HepG2 (cell line): ENCODE measurements around the gene RASA3. TPM values are rescaled to one million over a fixed set of nuclear protein-coding genes. Genes with fewer than 3 reads are reported as not detected.

ENCODE experiments used
- ATAC-seq: fragments of 200-7000 bp; cut with Tn5 transposase; 3 replicates; pipeline ENCODE4 v1.9.1; 2020; ENCODE audit warnings: mild to moderate bottlenecking, moderate library complexity
- BruUV-seq: library from RNA; stranded (reverse); fragments of 400-500 nt; replicated peaks from 2 replicates; lab custom pipeline; 2021; lab: Mats Ljungman, UMichigan
- CTCF ChIA-PET: fragments of 300-600 bp; formaldehyde crosslinking; extraction: SDS; loops from one replicate; lab custom pipeline; 2021; ENCODE audit warnings: low total read pairs, inconsistent platforms, low intra/inter-chr PET ratio; lab: Yijun Ruan, JAX
- POLR2A ChIA-PET: fragments of 350-600 bp; sonication (Branson Sonifier 250); formaldehyde crosslinking; loops from one replicate; lab custom pipeline; 2020; ENCODE audit warnings: antibody characterized with exemption, inconsistent platforms; lab: Yijun Ruan, JAX
- DNase-seq: peaks from one replicate; pipeline ENCODE4 v3.0.0-alpha.2; 2015; ENCODE audit warnings: low spot score
- FAIRE-seq: peaks from 3 replicates; lab custom pipeline; 2011; peaks lifted over from hg19 to GRCh38; lab: Jason Lieb, UNC
- H2AFZ ChIP-seq: one replicate; pipeline ENCODE4 v1.6.1; 2011; ENCODE audit warnings: low read length, inconsistent platforms
- H3K27ac ChIP-seq: fragments of 300-600 bp; 3 replicates; pipeline ENCODE4 v1.8.0; 2011; ENCODE audit warnings: mixed run types, mild to moderate bottlenecking, mixed read lengths, low read length, inconsistent platforms; ENCODE audit not compliant: insufficient read depth; ENCODE audit errors: extremely low read length
- H3K27me3 ChIP-seq, 2 experiments: fragments of 200-600 bp in 1 of 2; 2 replicates in 1 of 2; 3 replicates in 1 of 2; pipeline versions ENCODE4 v1.6.0 to v1.8.0; 2011; ENCODE audit warnings: low read length in 2 of 2, mild to moderate bottlenecking in 2 of 2, moderate library complexity in 2 of 2, inconsistent platforms in 1 of 2; ENCODE audit not compliant: insufficient read depth in 2 of 2, control insufficient read depth in 1 of 2
- H3K36me3 ChIP-seq, 2 experiments: fragments of 200-600 bp in 1 of 2; replicated peaks in 1 of 2; 2 replicates in 1 of 2; 3 replicates in 1 of 2; pipeline versions ENCODE4 v1.5.1 to v1.8.0; 2011; ENCODE audit warnings: low read length in 2 of 2, inconsistent platforms in 1 of 2; ENCODE audit not compliant: insufficient read depth in 2 of 2, control insufficient read depth in 1 of 2
- H3K4me1 ChIP-seq: 2 replicates; pipeline ENCODE4 v1.5.1; 2012; ENCODE audit warnings: low read length, inconsistent platforms; ENCODE audit not compliant: insufficient read depth
- H3K4me2 ChIP-seq: 2 replicates; pipeline ENCODE4 v1.6.0; 2011; ENCODE audit warnings: low read depth, low read length, inconsistent platforms
- H3K4me3 ChIP-seq, 3 experiments: fragments of 200-600 bp in 1 of 3; sonication (generic), shearing (Covaris generic) in 1 of 3; replicated peaks in 1 of 3; 2 replicates each; pipeline ENCODE4 v1.5.1; 2011 to 2016; ENCODE audit warnings: low read length in 3 of 3, inconsistent platforms in 2 of 3, low read depth in 2 of 3, mild to moderate bottlenecking in 2 of 3, control low read depth in 1 of 3, mixed read lengths in 1 of 3; ENCODE audit not compliant: insufficient read depth in 1 of 3
- H3K79me2 ChIP-seq: one replicate; pipeline ENCODE4 v1.6.1; 2011; ENCODE audit warnings: low read length, inconsistent platforms; ENCODE audit not compliant: insufficient read depth
- H3K9ac ChIP-seq: 2 replicates; pipeline ENCODE4 v1.6.0; 2011; ENCODE audit warnings: mild to moderate bottlenecking, low read depth, low read length, inconsistent platforms; ENCODE audit not compliant: insufficient read depth
- H3K9me3 ChIP-seq: 2 replicates; pipeline ENCODE4 v1.5.1; 2012; ENCODE audit warnings: mild to moderate bottlenecking, low read length
- H4K20me1 ChIP-seq: 2 replicates; pipeline ENCODE4 v1.6.0; 2011; ENCODE audit warnings: inconsistent platforms, mild to moderate bottlenecking, low read length, moderate library complexity; ENCODE audit not compliant: insufficient read depth
- CEBPB ChIP-seq: IDR thresholded peaks from 2 replicates; pipeline ENCODE4 v1.6.1; 2011; ENCODE audit warnings: low read depth, low read length, improper control_type of control experiment, borderline replicate concordance
- CREB1 ChIP-seq, 2 experiments: fragments of 450-650 bp in 1 of 2; IDR thresholded peaks; 2 replicates each; pipeline ENCODE4 v1.6.1; 2016 to 2017; ENCODE audit warnings: control low read depth in 1 of 2, mild to moderate bottlenecking in 1 of 2, missing compliant biosample characterization in 1 of 2, missing genetic modification characterization in 1 of 2
- HOXA3 ChIP-seq: sonication (generic); formaldehyde crosslinking; IDR thresholded peaks from 2 replicates; pipeline ENCODE4 v1.5.0; 2020; ENCODE audit warnings: missing genetic modification reagents
- HOXA7 ChIP-seq: sonication (generic); formaldehyde crosslinking; IDR thresholded peaks from 2 replicates; pipeline ENCODE4 v1.8.1; 2022; ENCODE audit warnings: mild to moderate bottlenecking, missing genetic modification reagents, moderate library complexity
- JUN ChIP-seq: sonication (generic); formaldehyde crosslinking; IDR thresholded peaks from 2 replicates; pipeline ENCODE4 v1.4.0; 2020; ENCODE audit warnings: mild to moderate bottlenecking, missing genetic modification reagents
- KDM5A ChIP-seq: fragments of 200-600 bp; sonication (generic); IDR thresholded peaks from 2 replicates; pipeline ENCODE4 v1.7.0; 2018; ENCODE audit warnings: antibody characterized with exemption, mild to moderate bottlenecking, low read length, borderline replicate concordance
- KMT2A ChIP-seq: sonication (generic); formaldehyde crosslinking; IDR thresholded peaks from 2 replicates; pipeline ENCODE4 v1.4.0; 2020; ENCODE audit warnings: missing genetic modification reagents
- NFE2 ChIP-seq: sonication (generic); formaldehyde crosslinking; IDR thresholded peaks from 2 replicates; pipeline ENCODE4 v1.4.0; 2020; ENCODE audit warnings: missing genetic modification reagents
- ZNF260 ChIP-seq: sonication (generic); formaldehyde crosslinking; IDR thresholded peaks from 2 replicates; pipeline ENCODE4 v1.4.0; 2020; ENCODE audit warnings: missing genetic modification reagents, low read depth, mild to moderate bottlenecking, borderline replicate concordance
- ZNF33A ChIP-seq: sonication (generic); formaldehyde crosslinking; IDR thresholded peaks from 2 replicates; pipeline ENCODE4 v1.5.1; 2020; ENCODE audit warnings: missing genetic modification reagents, mild to moderate bottlenecking, moderate library complexity, borderline replicate concordance
- ZNF33B ChIP-seq: sonication (generic); formaldehyde crosslinking; IDR thresholded peaks from 2 replicates; pipeline ENCODE4 v1.5.1; 2020; ENCODE audit warnings: mild to moderate bottlenecking, missing genetic modification reagents
- ZNF615 ChIP-seq: sonication (generic); formaldehyde crosslinking; IDR thresholded peaks from 2 replicates; pipeline ENCODE4 v1.5.0; 2020; ENCODE audit warnings: mild to moderate bottlenecking, missing genetic modification reagents, borderline replicate concordance
- ZNF709 ChIP-seq: sonication (generic); formaldehyde crosslinking; IDR thresholded peaks from 2 replicates; pipeline ENCODE4 v1.5.0; 2020; ENCODE audit warnings: mild to moderate bottlenecking, missing genetic modification reagents
- WGBS: methylation state at CpG from one replicate; pipeline ENCODE4 v1.1.6; 2017; ENCODE audit warnings: low lambda C conversion rate; 5-methylcytosine and 5-hydroxymethylcytosine counted together
- in situ Hi-C: cut with HindIII; loops from 2 replicates; pipeline ENCODE4 v1.10.0; 2017; ENCODE audit warnings: low pct_unique_long_range_greater_than_20kb; ENCODE audit not compliant: extremely low pct_ligation_motif_present
- intact Hi-C: fragments of 100-400 bp; cut with micrococcal nuclease; formaldehyde crosslinking; loops from one replicate; pipeline ENCODE4 v1.10.0; 2022; ENCODE audit not compliant: unreplicated experiment
- polyA plus RNA-seq, 8 experiments: library from polyadenylated mRNA; depleted of rRNA in 3 of 8; stranded (reverse) in 7 of 8; unstranded in 1 of 8; fragments of >200 nt; fragmentation: Illumina TruSeq in 4 of 8; extraction: Trizol in 4 of 8; gene quantifications; 2 replicates each; pipeline versions ENCODE4 v1.2.1 to v1.2.3, GENCODE V29; 2011 to 2016; ENCODE audit warnings: low read depth in 4 of 8, missing spikeins in 1 of 8, mixed read lengths in 1 of 8; ENCODE audit not compliant: insufficient read depth in 1 of 8
- total RNA-seq, 5 experiments: library from RNA; depleted of rRNA; stranded (reverse); fragments of >200 nt; fragmentation: Illumina TruSeq; extraction: Trizol; gene quantifications; 2 replicates each; pipeline ENCODE4 v1.2.3, GENCODE V29; 2016; ENCODE audit warnings: low read depth in 1 of 5
- TF ChIP-seq, protein P1 (sequence below): sonication (generic); formaldehyde crosslinking; IDR thresholded peaks from 2 replicates; pipeline ENCODE4 v1.4.0; 2020; ENCODE audit warnings: mild to moderate bottlenecking, missing genetic modification reagents
- TF ChIP-seq, protein P2 (sequence below): sonication (generic); formaldehyde crosslinking; IDR thresholded peaks from 2 replicates; pipeline ENCODE4 v1.4.0; 2020; ENCODE audit warnings: missing genetic modification reagents, borderline replicate concordance
- TF ChIP-seq, protein P3 (sequence below): sonication (generic); formaldehyde crosslinking; IDR thresholded peaks from 2 replicates; pipeline ENCODE4 v1.8.0; 2022; ENCODE audit warnings: mild to moderate bottlenecking, missing genetic modification reagents, moderate library complexity
- TF ChIP-seq, protein P4 (sequence below): sonication (generic); IDR thresholded peaks from 2 replicates; pipeline ENCODE4 v1.6.1; 2016; ENCODE audit warnings: low read depth, borderline replicate concordance

Gene RASA3
- total and polyA plus RNA-seq, 2 of the 13 experiments (the other 11 are each of a cell fraction or from before 2014, with no cell fraction given): 0.05 TPM; not detected in 1

DNA sequence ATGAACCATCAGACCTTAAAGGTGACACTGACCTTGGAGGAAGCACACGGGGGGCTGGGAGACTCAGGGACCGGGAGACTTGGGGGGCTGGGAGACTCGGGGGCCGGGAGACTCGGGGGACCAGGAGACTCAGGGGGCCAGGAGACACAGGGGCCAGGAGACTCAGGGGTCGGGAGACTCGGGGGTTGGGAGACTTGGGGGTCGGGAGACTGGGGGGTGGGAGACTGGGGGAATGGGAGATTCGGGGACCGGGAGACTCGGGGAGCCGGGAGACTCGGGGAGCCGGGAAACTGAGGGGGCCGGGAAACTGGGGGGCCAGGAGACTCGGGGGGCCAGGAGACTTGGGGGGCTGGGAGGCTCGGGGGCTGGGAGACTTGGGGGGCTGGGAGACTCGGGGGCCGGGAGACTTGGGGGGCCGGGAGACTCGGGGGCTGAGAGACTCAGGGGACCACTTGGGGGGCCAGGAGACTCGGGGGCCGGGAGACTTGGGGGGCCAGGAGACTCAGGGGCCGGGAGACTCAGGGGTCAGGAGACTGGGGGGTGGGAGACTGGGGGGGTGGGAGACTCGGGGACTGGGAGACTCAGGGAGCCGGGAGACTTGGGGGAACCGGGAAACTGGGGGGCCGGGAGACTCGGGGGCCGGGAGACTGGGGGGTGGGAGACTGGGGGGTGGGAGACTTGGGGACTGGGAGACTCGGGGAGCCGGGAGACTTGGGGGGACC, 62.9 kb downstream of the RASA3 start:
- H3K9me3 ChIP-seq: no peaks in the 10 kb centered on the region
- H3K4me1 ChIP-seq: peaks cover 12% of the 10 kb centered on the region
- H3K4me3 ChIP-seq: no peak overlapping the region
- no peak overlapping the region for H3K27ac ChIP-seq
- ATAC-seq (no peak), FAIRE-seq (no peak), DNase-seq (no peak)
- ChIA-PET CTCF (no interaction called here), POLR2A (no interaction called here)
- no peaks in the 10 kb centered on the region for H3K79me2 ChIP-seq
- no peak overlapping the region for H3K4me2 ChIP-seq
- no peaks in the 10 kb centered on the region for H3K36me3 ChIP-seq
- BruUV-seq: no TSS peak
- no peaks in the 10 kb centered on the region for H4K20me1 ChIP-seq
- peaks cover 8 to 54% of the 10 kb centered on the region in 2 experiments for H3K27me3 ChIP-seq
- 25% methylated on average over 29 of the region's 32 CpGs for WGBS
- intact Hi-C loops (no loop called here), in situ Hi-C loops (no loop called here)
- no peak overlapping the region for H3K9ac ChIP-seq
- H2AFZ ChIP-seq: no peak overlapping the region
- TF ChIP-seq KDM5A: no peak
- TF ChIP-seq CEBPB: no peak
- TF ChIP-seq ZNF260 (CRISPR knock-in tag): no peak
- TF ChIP-seq ZNF33B (CRISPR knock-in tag): no peak
- no peak for TF ChIP-seq NFE2 (CRISPR knock-in tag)
- no peak for TF ChIP-seq ZNF33A
- no peak for TF ChIP-seq JUN (CRISPR knock-in tag)
- no peak for TF ChIP-seq ZNF709 (CRISPR knock-in tag)
- TF ChIP-seq CREB1 (IDR thresholded peaks at IDR 0.05): no peak
- TF ChIP-seq CREB1 (CRISPR knock-in tag; IDR thresholded peaks at IDR 0.05): no peak
- TF ChIP-seq, protein P1, sequence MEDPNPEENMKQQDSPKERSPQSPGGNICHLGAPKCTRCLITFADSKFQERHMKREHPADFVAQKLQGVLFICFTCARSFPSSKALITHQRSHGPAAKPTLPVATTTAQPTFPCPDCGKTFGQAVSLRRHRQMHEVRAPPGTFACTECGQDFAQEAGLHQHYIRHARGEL (CRISPR knock-in tag): no peak
- no peak for TF ChIP-seq HOXA3 (CRISPR knock-in tag)
- TF ChIP-seq, protein P2, sequence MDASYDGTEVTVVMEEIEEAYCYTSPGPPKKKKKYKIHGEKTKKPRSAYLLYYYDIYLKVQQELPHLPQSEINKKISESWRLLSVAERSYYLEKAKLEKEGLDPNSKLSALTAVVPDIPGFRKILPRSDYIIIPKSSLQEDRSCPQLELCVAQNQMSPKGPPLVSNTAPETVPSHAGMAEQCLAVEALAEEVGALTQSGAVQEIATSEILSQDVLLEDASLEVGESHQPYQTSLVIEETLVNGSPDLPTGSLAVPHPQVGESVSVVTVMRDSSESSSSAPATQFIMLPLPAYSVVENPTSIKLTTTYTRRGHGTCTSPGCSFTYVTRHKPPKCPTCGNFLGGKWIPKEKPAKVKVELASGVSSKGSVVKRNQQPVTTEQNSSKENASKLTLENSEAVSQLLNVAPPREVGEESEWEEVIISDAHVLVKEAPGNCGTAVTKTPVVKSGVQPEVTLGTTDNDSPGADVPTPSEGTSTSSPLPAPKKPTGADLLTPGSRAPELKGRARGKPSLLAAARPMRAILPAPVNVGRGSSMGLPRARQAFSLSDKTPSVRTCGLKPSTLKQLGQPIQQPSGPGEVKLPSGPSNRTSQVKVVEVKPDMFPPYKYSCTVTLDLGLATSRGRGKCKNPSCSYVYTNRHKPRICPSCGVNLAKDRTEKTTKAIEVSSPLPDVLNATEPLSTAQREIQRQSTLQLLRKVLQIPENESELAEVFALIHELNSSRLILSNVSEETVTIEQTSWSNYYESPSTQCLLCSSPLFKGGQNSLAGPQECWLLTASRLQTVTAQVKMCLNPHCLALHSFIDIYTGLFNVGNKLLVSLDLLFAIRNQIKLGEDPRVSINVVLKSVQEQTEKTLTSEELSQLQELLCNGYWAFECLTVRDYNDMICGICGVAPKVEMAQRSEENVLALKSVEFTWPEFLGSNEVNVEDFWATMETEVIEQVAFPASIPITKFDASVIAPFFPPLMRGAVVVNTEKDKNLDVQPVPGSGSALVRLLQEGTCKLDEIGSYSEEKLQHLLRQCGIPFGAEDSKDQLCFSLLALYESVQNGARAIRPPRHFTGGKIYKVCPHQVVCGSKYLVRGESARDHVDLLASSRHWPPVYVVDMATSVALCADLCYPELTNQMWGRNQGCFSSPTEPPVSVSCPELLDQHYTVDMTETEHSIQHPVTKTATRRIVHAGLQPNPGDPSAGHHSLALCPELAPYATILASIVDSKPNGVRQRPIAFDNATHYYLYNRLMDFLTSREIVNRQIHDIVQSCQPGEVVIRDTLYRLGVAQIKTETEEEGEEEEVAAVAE (CRISPR knock-in tag): no peak
- TF ChIP-seq, protein P3, sequence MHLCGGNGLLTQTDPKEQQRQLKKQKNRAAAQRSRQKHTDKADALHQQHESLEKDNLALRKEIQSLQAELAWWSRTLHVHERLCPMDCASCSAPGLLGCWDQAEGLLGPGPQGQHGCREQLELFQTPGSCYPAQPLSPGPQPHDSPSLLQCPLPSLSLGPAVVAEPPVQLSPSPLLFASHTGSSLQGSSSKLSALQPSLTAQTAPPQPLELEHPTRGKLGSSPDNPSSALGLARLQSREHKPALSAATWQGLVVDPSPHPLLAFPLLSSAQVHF (CRISPR knock-in tag): no peak
- TF ChIP-seq KMT2A (CRISPR knock-in tag): no peak
- TF ChIP-seq ZNF615: no peak
- TF ChIP-seq, protein P4, sequence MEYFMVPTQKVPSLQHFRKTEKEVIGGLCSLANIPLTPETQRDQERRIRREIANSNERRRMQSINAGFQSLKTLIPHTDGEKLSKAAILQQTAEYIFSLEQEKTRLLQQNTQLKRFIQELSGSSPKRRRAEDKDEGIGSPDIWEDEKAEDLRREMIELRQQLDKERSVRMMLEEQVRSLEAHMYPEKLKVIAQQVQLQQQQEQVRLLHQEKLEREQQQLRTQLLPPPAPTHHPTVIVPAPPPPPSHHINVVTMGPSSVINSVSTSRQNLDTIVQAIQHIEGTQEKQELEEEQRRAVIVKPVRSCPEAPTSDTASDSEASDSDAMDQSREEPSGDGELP: no peak
- TF ChIP-seq HOXA7 (CRISPR knock-in tag): no peak
